Stimulated activated naive B cell treated with anti-CD40 and anti-IgM and Interleukin-4, amounts not matched to agents 10 μg/mL and 1 μg/mL and 100 μg/mL, for 72 hours (primary cell): ENCODE data around the gene ADAP1.
"Not testable (repeated sequence)": the region's sequence is repeated elsewhere in the genome, so short reads cannot be mapped to it uniquely, and the experiment has no call there.

Experiments used
- ATAC-seq, 2 donors: fragments of 150-1000 bp; cut with Tn5 transposase; replicated peaks; 2 replicates each; pipeline ENCODE4 v1.10.0; 2021; ENCODE audit warnings: moderate library complexity in 1 of 2
- DNase-seq: peaks from one replicate; pipeline ENCODE4 v3.0.0; 2021
- H3K27ac Mint-ChIP-seq: one replicate; pipeline ENCODE4 v1.8.0; 2022; ENCODE audit warnings: mild to moderate bottlenecking, mixed read lengths
- H3K27me3 Mint-ChIP-seq, 2 donors: one replicate each; pipeline ENCODE4 v1.8.0; 2022; ENCODE audit warnings: mixed read lengths in 2 of 2
- H3K36me3 Mint-ChIP-seq, 2 donors: one replicate each; pipeline ENCODE4 v1.8.0; 2022; ENCODE audit warnings: mixed read lengths in 2 of 2, mild to moderate bottlenecking in 1 of 2
- H3K4me1 Mint-ChIP-seq, 2 donors: one replicate each; pipeline ENCODE4 v1.8.0; 2022; ENCODE audit warnings: mixed read lengths in 2 of 2, mild to moderate bottlenecking in 1 of 2
- H3K4me3 Mint-ChIP-seq, 2 donors: one replicate each; pipeline ENCODE4 v1.8.0; 2022; ENCODE audit warnings: mild to moderate bottlenecking in 2 of 2, mixed read lengths in 2 of 2, moderate library complexity in 1 of 2
- H3K9me3 Mint-ChIP-seq, 2 donors: one replicate each; pipeline ENCODE4 v1.8.0; 2022; ENCODE audit warnings: mixed read lengths in 2 of 2, mild to moderate bottlenecking in 1 of 2

The ADAP1 gene

GRCh38 chr7:877312-878232, 76.9 kb downstream of the ADAP1 start:
- peaks cover 24 to 41% of the 10 kb centered on the region in 2 donors for H3K4me1 Mint-ChIP-seq
- DNase-seq (no peak), ATAC-seq (no peak)
- H3K27ac Mint-ChIP-seq = peak overlapping the region; percentile 97
- H3K4me3 Mint-ChIP-seq = peak overlapping the region; percentile 95 to 99
- H3K9me3 Mint-ChIP-seq = no peaks in the 10 kb centered on the region
- no peaks in the 10 kb centered on the region for H3K27me3 Mint-ChIP-seq
- H3K36me3 Mint-ChIP-seq = peaks cover 15 to 29% of the 10 kb centered on the region in 2 donors

- Mint-ChIP-seq H3K4me1 (peaks cover 22 to 41% of the 10 kb centered on the region in 2 donors), H3K27ac (peak overlapping the region; percentile 97), H3K36me3 (peaks cover 21 to 34% of the 10 kb centered on the region in 2 donors), H3K27me3 (no peaks in the 10 kb centered on the region), H3K4me3 (peak overlapping the region; percentile 95 to 99), H3K9me3 (no peaks in the 10 kb centered on the region)
- ATAC-seq (peak; percentile 31 to 38), DNase-seq (no peak)
These were observed 77.5 kb downstream of the ADAP1 start for GRCh38 chr7:876972-877311.

- Mint-ChIP-seq H3K9me3 (no peaks in the 10 kb centered on the region), H3K27ac (peak within 1 kb of the TSS; percentile 97), H3K4me3 (peak within 1 kb of the TSS; percentile 95 to 99), H3K27me3 (no peaks in the 10 kb centered on the region), H3K36me3 (peaks cover 22 to 34% of the 10 kb centered on the region in 2 donors), H3K4me1 (peaks cover 19 to 41% of the 10 kb centered on the region in 2 donors)
- peak; percentile 97 for DNase-seq
- ATAC-seq = peak; percentile 78 to 84
These were observed 78.2 kb downstream of the ADAP1 start, which contains the start of gene GET4 for GRCh38 chr7:876077-876971. Gene GET4, plus strand, starts transcription at chr7:876554. Its CDS starts 92 bp downstream, at chr7:876646.

- peaks cover 27 to 40% of the 10 kb centered on the region in 2 donors for H3K36me3 Mint-ChIP-seq
- H3K9me3 Mint-ChIP-seq = no peaks in the 10 kb centered on the region
- H3K4me1 Mint-ChIP-seq = peaks cover 20 to 48% of the 10 kb centered on the region in 2 donors
- H3K4me3 Mint-ChIP-seq = peak overlapping the region in 1 of 2 donors; percentile 53
- H3K27me3 Mint-ChIP-seq = no peaks in the 10 kb centered on the region
- no peak overlapping the region for H3K27ac Mint-ChIP-seq
- no peak for DNase-seq
- no peak for ATAC-seq
These were observed 78.9 kb downstream of the ADAP1 start for GRCh38 chr7:875476-876076.

- no peak for DNase-seq
- peaks cover 30 to 43% of the 10 kb centered on the region in 2 donors for H3K36me3 Mint-ChIP-seq
- no peaks in the 10 kb centered on the region for H3K27me3 Mint-ChIP-seq
- H3K4me3 Mint-ChIP-seq = no peak overlapping the region
- no peaks in the 10 kb centered on the region for H3K9me3 Mint-ChIP-seq
- no peak for ATAC-seq
- peak overlapping the region; percentile 31 for H3K27ac Mint-ChIP-seq
- peaks cover 21 to 51% of the 10 kb centered on the region in 2 donors for H3K4me1 Mint-ChIP-seq
These were observed 79.4 kb downstream of the ADAP1 start for GRCh38 chr7:875051-875450.

GRCh38 chr7:874031-874749, 80.3 kb downstream of the ADAP1 start:
- DNase-seq (no peak), ATAC-seq (no peak)
- Mint-ChIP-seq H3K4me3 (no peak overlapping the region), H3K27me3 (no peaks in the 10 kb centered on the region), H3K36me3 (peaks cover 33 to 47% of the 10 kb centered on the region in 2 donors), H3K4me1 (peaks cover 21 to 47% of the 10 kb centered on the region in 2 donors), H3K27ac (no peak overlapping the region), H3K9me3 (no peaks in the 10 kb centered on the region)

GRCh38 chr7:873367-874002, 81.0 kb downstream of the ADAP1 start:
- peak; percentile 25 to 34 for ATAC-seq
- H3K9me3 Mint-ChIP-seq = no peaks in the 10 kb centered on the region
- H3K27me3 Mint-ChIP-seq = no peaks in the 10 kb centered on the region
- H3K36me3 Mint-ChIP-seq = peaks cover 35 to 46% of the 10 kb centered on the region in 2 donors
- H3K4me1 Mint-ChIP-seq = peaks cover 21 to 46% of the 10 kb centered on the region in 2 donors
- DNase-seq = peak; percentile 55
- H3K4me3 Mint-ChIP-seq = no peak overlapping the region
- no peak overlapping the region for H3K27ac Mint-ChIP-seq

GRCh38 chr7:872685-873084, 81.8 kb downstream of the ADAP1 start:
- Mint-ChIP-seq H3K36me3 (peaks cover 35 to 50% of the 10 kb centered on the region in 2 donors), H3K27ac (peak overlapping the region; percentile 3)

GRCh38 chr7:871900-872537, 82.5 kb downstream of the ADAP1 start:
- Mint-ChIP-seq H3K4me1 (peaks cover 17 to 35% of the 10 kb centered on the region in 2 donors), H3K36me3 (peaks cover 38 to 54% of the 10 kb centered on the region in 2 donors), H3K4me3 (no peak overlapping the region), H3K27me3 (no peaks in the 10 kb centered on the region), H3K27ac (peak overlapping the region; percentile 87), H3K9me3 (no peaks in the 10 kb centered on the region)
- no peak for ATAC-seq
- no peak for DNase-seq

More at GRCh38 chr7:872685-873084, 81.8 kb downstream of the ADAP1 start:
- not testable (repeated sequence) for H3K9me3 Mint-ChIP-seq, H3K27me3 Mint-ChIP-seq, DNase-seq, ATAC-seq, H3K4me3 Mint-ChIP-seq
- H3K4me1 Mint-ChIP-seq = peaks cover 16 to 39% of the 10 kb centered on the region in 2 donors

GRCh38 chr7:869348-869747, 85.1 kb downstream of the ADAP1 start:
- peak overlapping the region; percentile 54 for H3K27ac Mint-ChIP-seq
- no peaks in the 10 kb centered on the region for H3K27me3 Mint-ChIP-seq
- DNase-seq (no peak), ATAC-seq (no peak)
- no peak overlapping the region for H3K4me3 Mint-ChIP-seq
- peaks cover 42 to 70% of the 10 kb centered on the region in 2 donors for H3K36me3 Mint-ChIP-seq
- H3K9me3 Mint-ChIP-seq = no peaks in the 10 kb centered on the region
- H3K4me1 Mint-ChIP-seq = peaks cover 15 to 32% of the 10 kb centered on the region in 2 donors

- DNase-seq = no peak
- no peak for ATAC-seq
- H3K9me3 Mint-ChIP-seq = no peaks in the 10 kb centered on the region
- no peaks in the 10 kb centered on the region for H3K27me3 Mint-ChIP-seq
- no peak overlapping the region for H3K4me3 Mint-ChIP-seq
- peaks cover 9 to 25% of the 10 kb centered on the region in 2 donors for H3K4me1 Mint-ChIP-seq
- H3K36me3 Mint-ChIP-seq = peaks cover 44 to 72% of the 10 kb centered on the region in 2 donors
- H3K27ac Mint-ChIP-seq = no peak overlapping the region
These were observed 86.3 kb downstream of the ADAP1 start for GRCh38 chr7:868189-868486.

- Mint-ChIP-seq H3K27ac (no peak overlapping the region), H3K27me3 (no peaks in the 10 kb centered on the region), H3K4me1 (peaks cover 7 to 21% of the 10 kb centered on the region in 2 donors), H3K36me3 (peaks cover 39 to 69% of the 10 kb centered on the region in 2 donors), H3K9me3 (no peaks in the 10 kb centered on the region), H3K4me3 (no peak overlapping the region)
- ATAC-seq (no peak), DNase-seq (no peak)
These were observed 86.9 kb downstream of the ADAP1 start for GRCh38 chr7:867406-868188.
